HG02981 (cell line): ENCODE data around the gene PCSK2.

Experiments
- ATAC-seq: cut with Tn5 transposase; IDR thresholded peaks from one replicate; pipeline ENCODE4 v1.9.1; 2021; ENCODE audit warnings: mild to moderate bottlenecking, moderate library complexity; ENCODE audit not compliant: unreplicated experiment

PCSK2 gene

GRCh38 chr20:17390655-17391054, 163.8 kb downstream of the PCSK2 start:
- no peak for ATAC-seq

- no peak for ATAC-seq
Measured at GRCh38 chr20:17391127-17391771, 164.4 kb downstream of the PCSK2 start.

GRCh38 chr20:17394411-17394810, 167.6 kb downstream of the PCSK2 start:
- no peak for ATAC-seq

GRCh38 chr20:17395729-17396128, 168.9 kb downstream of the PCSK2 start:
- ATAC-seq, result no peak

GRCh38 chr20:17399303-17399985, 172.6 kb downstream of the PCSK2 start:
- no peak for ATAC-seq

- ATAC-seq, result no peak
Measured at GRCh38 chr20:17403461-17403860, 176.6 kb downstream of the PCSK2 start.

- ATAC-seq, result no peak
Measured at GRCh38 chr20:17406051-17406590, 179.3 kb downstream of the PCSK2 start.

GRCh38 chr20:17407550-17407949, 180.7 kb downstream of the PCSK2 start:
- no peak for ATAC-seq

GRCh38 chr20:17417225-17417624, 190.4 kb downstream of the PCSK2 start:
- no peak for ATAC-seq

GRCh38 chr20:17418737-17419136, 191.9 kb downstream of the PCSK2 start:
- ATAC-seq, result no peak

GRCh38 chr20:17419479-17420041, 192.7 kb downstream of the PCSK2 start:
- ATAC-seq, result no peak

GRCh38 chr20:17421493-17421892, 194.7 kb downstream of the PCSK2 start:
- ATAC-seq, result no peak

GRCh38 chr20:17423782-17424181, 196.9 kb downstream of the PCSK2 start:
- no peak for ATAC-seq

GRCh38 chr20:17427638-17428037, 200.8 kb downstream of the PCSK2 start:
- no peak for ATAC-seq

GRCh38 chr20:17430125-17430950, 203.5 kb downstream of the PCSK2 start:
- no peak for ATAC-seq

- ATAC-seq, result peak; percentile 54
Measured at GRCh38 chr20:17431621-17432364, 205.0 kb downstream of the PCSK2 start.

GRCh38 chr20:17436664-17437063, 209.8 kb downstream of the PCSK2 start:
- no peak for ATAC-seq

- ATAC-seq, result no peak
Measured at GRCh38 chr20:17437251-17437650, 210.4 kb downstream of the PCSK2 start.

GRCh38 chr20:17438436-17439039, 211.7 kb downstream of the PCSK2 start:
- no peak for ATAC-seq
